Common myeloid progenitor, CD34-positive (primary cell): ENCODE data around the gene CPLX4.

Source experiments
- CTCF ChIA-PET: fragments of 350-600 bp; sonication (Branson Sonifier 250); formaldehyde crosslinking; loops from one replicate; lab custom pipeline; 2021; ENCODE audit warnings: antibody characterized with exemption; lab: Charles Lee
- POLR2A ChIA-PET: fragments of 350-600 bp; sonication (Branson Sonifier 250); formaldehyde crosslinking; loops from one replicate; lab custom pipeline; 2021; ENCODE audit warnings: antibody characterized with exemption; lab: Charles Lee
- DNase-seq, 3 donors: peaks; one replicate each; pipeline versions ENCODE4 v3.0.0 to v3.0.0-alpha.2; 2013
- H3K27ac ChIP-seq, 2 experiments: 1 replicate in 1 of 2; 2 replicates in 1 of 2; pipeline ENCODE4 v1.7.0; 2013; ENCODE audit warnings: inconsistent platforms in 2 of 2, low read length in 2 of 2, mild to moderate bottlenecking in 2 of 2, low read depth in 1 of 2, moderate library complexity in 1 of 2; ENCODE audit not compliant: severe bottlenecking in 2 of 2, insufficient read depth in 1 of 2, poor library complexity in 1 of 2
- H3K27me3 ChIP-seq, 5 experiments: replicated peaks in 2 of 5; 1 replicate in 3 of 5; 2 replicates in 2 of 5; pipeline versions ENCODE4 v1.6.1 to v1.7.0; 2013; ENCODE audit warnings: low read length in 4 of 5, mild to moderate bottlenecking in 2 of 5, moderate library complexity in 2 of 5, inconsistent platforms in 1 of 5; ENCODE audit not compliant: insufficient read depth in 5 of 5, control insufficient read depth in 4 of 5
- H3K36me3 ChIP-seq, 4 experiments: 1 replicate in 2 of 4; 2 replicates in 2 of 4; pipeline versions ENCODE4 v1.6.1 to v1.7.0; 2013; ENCODE audit warnings: low read length in 3 of 4, control low read depth in 1 of 4, mild to moderate bottlenecking in 1 of 4; ENCODE audit not compliant: control insufficient read depth in 4 of 4, insufficient read depth in 4 of 4
- H3K4me1 ChIP-seq, 4 experiments: 1 replicate in 3 of 4; 2 replicates in 1 of 4; pipeline versions ENCODE4 v1.6.1 to v1.7.1; 2013; ENCODE audit warnings: low read length in 3 of 4, mild to moderate bottlenecking in 3 of 4, control low read depth in 1 of 4, inconsistent platforms in 1 of 4, moderate library complexity in 1 of 4; ENCODE audit not compliant: control insufficient read depth in 4 of 4, insufficient read depth in 4 of 4; ENCODE audit errors: control extremely low read depth in 1 of 4
- H3K4me3 ChIP-seq, 7 experiments: 1 replicate in 4 of 7; 2 replicates in 3 of 7; pipeline versions ENCODE4 v1.5.1 to v1.7.0; 2013; ENCODE audit warnings: mild to moderate bottlenecking in 7 of 7, low read length in 6 of 7, moderate library complexity in 6 of 7, inconsistent platforms in 2 of 7, low read depth in 2 of 7, control low read depth in 1 of 7; ENCODE audit not compliant: insufficient read depth in 4 of 7, control insufficient read depth in 1 of 7; ENCODE audit errors: extremely low read depth in 1 of 7
- H3K9me3 ChIP-seq, 5 experiments: 1 replicate in 4 of 5; 2 replicates in 1 of 5; pipeline versions ENCODE4 v1.6.1 to v1.7.1; 2013; ENCODE audit warnings: low read length in 4 of 5, mild to moderate bottlenecking in 2 of 5, inconsistent platforms in 1 of 5, low read depth in 1 of 5, moderate library complexity in 1 of 5; ENCODE audit not compliant: control insufficient read depth in 4 of 5, insufficient read depth in 2 of 5; ENCODE audit errors: control extremely low read depth in 1 of 5
- WGBS: methylation state at CpG from one replicate; pipeline ENCODE4 v1.1.5; 2013; ENCODE audit not compliant: insufficient coverage; 5-methylcytosine and 5-hydroxymethylcytosine counted together

Gene CPLX4

DNA sequence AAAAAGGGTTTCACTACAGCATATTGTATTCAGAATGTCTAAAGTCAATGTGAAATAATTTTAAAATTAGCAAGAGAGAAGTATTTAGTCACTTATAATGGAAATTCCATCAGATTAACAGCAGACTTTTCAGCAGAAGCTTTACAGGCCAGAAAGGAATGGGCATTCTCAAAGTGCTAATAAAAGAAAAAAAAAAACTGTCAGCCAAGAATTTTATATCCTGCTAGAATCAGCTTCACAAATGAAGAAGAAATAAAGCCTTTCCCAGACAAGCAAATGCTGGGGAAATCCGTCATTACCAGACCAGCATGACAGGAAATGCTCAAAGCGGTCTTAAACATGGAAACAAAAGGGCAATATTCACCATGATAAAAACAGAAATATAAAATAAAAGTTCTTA is 21.9 kb upstream of the CPLX4 start:
- WGBS = no CpG with 5 or more reads among the region's 2 CpGs
- Histone ChIP-seq H3K9me3 (peaks cover 3 to 48% (median 8%) of the 10 kb centered on the region in 5 experiments), H3K27ac (no peak overlapping the region), H3K4me1 (no peaks in the 10 kb centered on the region), H3K4me3 (no peak overlapping the region), H3K27me3 (no peaks in the 10 kb centered on the region), H3K36me3 (peaks cover 42 to 96% (median 61%) of the 10 kb centered on the region in 4 experiments)
- DNase-seq = peak in 2 of 3 donors; percentile 45 to 51
- ChIA-PET POLR2A (interaction anchor here (1.2 kb wide), 1 partner anchor 19 kb away, joined by 3 read pairs; the partner anchor contains the start of gene LMAN1), CTCF (interaction anchor here (1.0 to 7.5 kb wide), 2 partner anchors 13 to 31 kb away, joined by 3 to 34 read pairs; no protein-coding TSS in a partner anchor)

DNA sequence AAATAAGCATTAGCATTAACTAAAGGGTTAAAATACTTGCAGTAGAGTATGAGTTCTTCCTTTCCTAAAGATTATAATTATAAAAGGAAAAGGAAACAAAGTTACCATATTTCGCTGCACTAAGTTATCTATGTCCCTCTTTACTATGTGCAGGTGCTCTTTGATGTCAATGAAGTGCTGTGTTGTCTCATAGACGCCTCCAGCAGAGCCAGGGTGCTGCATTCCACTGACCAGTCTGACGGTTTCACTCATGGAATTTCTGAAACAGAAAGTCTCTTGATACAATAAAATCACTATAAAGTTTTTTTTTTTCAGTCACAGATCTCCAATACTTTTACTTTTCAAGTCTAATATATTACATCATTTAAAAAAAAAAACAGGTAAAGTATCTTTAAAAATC is 14.5 kb upstream of the CPLX4 start:
- CTCF ChIA-PET = interaction anchor here (7.5 kb wide), 1 partner anchor 20 kb away, joined by 34 read pairs; no protein-coding TSS in a partner anchor
- no peaks in the 10 kb centered on the region for H3K9me3 ChIP-seq
- H3K27me3 ChIP-seq = no peaks in the 10 kb centered on the region
- H3K4me3 ChIP-seq = no peak overlapping the region
- DNase-seq = no peak
- H3K4me1 ChIP-seq = no peaks in the 10 kb centered on the region
- WGBS = no CpG with 5 or more reads among the region's 3 CpGs
- H3K36me3 ChIP-seq = peaks cover 26 to 83% (median 50%) of the 10 kb centered on the region in 4 experiments
- no peak overlapping the region for H3K27ac ChIP-seq
- POLR2A ChIA-PET = no interaction called here

DNA sequence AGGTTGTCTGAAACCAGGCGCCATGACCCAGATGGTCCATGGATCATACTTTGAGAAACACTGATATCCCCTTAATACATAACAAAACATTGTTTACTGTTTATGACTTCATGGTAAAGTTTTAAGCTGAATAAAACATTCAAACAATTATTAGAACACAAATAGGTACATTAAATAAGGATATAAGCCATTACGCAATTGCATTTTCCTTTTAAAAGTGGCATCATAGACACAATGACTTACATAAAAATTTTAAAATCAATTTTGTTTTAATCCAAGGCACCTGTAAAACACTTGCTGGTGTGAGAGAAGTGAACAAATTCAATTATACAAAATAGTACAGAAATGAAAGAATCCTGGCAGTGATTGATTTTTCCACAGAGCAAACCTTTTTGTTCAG is 10.2 kb upstream of the CPLX4 start:
- H3K4me3 ChIP-seq = no peak overlapping the region
- no peak for DNase-seq
- no CpG with 5 or more reads among the region's 2 CpGs for WGBS
- H3K4me1 ChIP-seq = no peaks in the 10 kb centered on the region
- peaks cover 27 to 64% (median 40%) of the 10 kb centered on the region in 4 experiments for H3K36me3 ChIP-seq
- ChIA-PET CTCF (interaction anchor here (1.7 kb wide), 1 partner anchor 74 kb away, joined by 6 read pairs; no protein-coding TSS in a partner anchor), POLR2A (no interaction called here)
- H3K9me3 ChIP-seq = no peaks in the 10 kb centered on the region
- H3K27me3 ChIP-seq = no peaks in the 10 kb centered on the region
- H3K27ac ChIP-seq = no peak overlapping the region

- WGBS = 29% methylated on average over 1 of the region's 1 CpG
- Histone ChIP-seq H3K27ac (no peak overlapping the region), H3K36me3 (peaks cover 19 to 39% (median 28%) of the 10 kb centered on the region in 4 experiments), H3K4me1 (no peaks in the 10 kb centered on the region), H3K9me3 (no peaks in the 10 kb centered on the region), H3K4me3 (no peak overlapping the region), H3K27me3 (no peaks in the 10 kb centered on the region)
- no peak for DNase-seq
- ChIA-PET CTCF (interaction anchor here (0.9 to 1.4 kb wide), 3 partner anchors 13 to 76 kb away, joined by 3 to 4 read pairs (median 4); no protein-coding TSS in a partner anchor), POLR2A (no interaction called here)
Measured at GRCh38 chr18:59325965-59326364, 7.5 kb upstream of the CPLX4 start.

DNA sequence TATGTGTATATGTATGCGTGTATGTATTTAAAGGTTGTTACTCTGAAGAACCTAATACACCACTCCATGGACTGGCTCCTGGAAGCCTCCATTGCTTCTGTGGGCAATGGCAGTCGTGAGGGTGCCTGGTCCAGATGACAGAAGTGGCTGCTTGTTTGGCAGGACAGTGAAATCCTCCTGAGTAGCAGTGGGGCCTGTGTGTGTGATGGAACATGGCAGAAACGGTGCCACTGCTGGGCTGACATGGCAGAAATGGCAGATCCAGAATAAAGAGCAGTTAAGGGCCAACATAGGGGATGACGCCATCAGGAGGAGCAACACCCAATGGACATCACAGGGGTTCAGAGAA is 6.1 kb upstream of the CPLX4 start:
- WGBS = 100% methylated on average over 3 of the region's 4 CpGs
- Histone ChIP-seq H3K27me3 (no peaks in the 10 kb centered on the region), H3K4me3 (no peak overlapping the region), H3K36me3 (peaks cover 13 to 31% (median 24%) of the 10 kb centered on the region in 4 experiments), H3K9me3 (no peaks in the 10 kb centered on the region), H3K27ac (no peak overlapping the region), H3K4me1 (no peaks in the 10 kb centered on the region)
- CTCF ChIA-PET = interaction anchor here (1.3 to 1.4 kb wide), 2 partner anchors 12 to 78 kb away, joined by 3 to 4 read pairs; no protein-coding TSS in a partner anchor
- no peak for DNase-seq
- POLR2A ChIA-PET = no interaction called here

GRCh38 chr18:59323931-59324622 is 5.6 kb upstream of the CPLX4 start:
- DNase-seq = no peak
- no peak overlapping the region for H3K4me3 ChIP-seq
- 92% methylated on average over 3 of the region's 7 CpGs for WGBS
- ChIA-PET CTCF (no interaction called here), POLR2A (no interaction called here)
- H3K9me3 ChIP-seq = no peaks in the 10 kb centered on the region
- H3K4me1 ChIP-seq = no peaks in the 10 kb centered on the region
- no peak overlapping the region for H3K27ac ChIP-seq
- H3K36me3 ChIP-seq = peaks cover 13 to 27% (median 21%) of the 10 kb centered on the region in 4 experiments
- H3K27me3 ChIP-seq = peaks cover 0 to 3% (median 0%) of the 10 kb centered on the region in 5 experiments

- Histone ChIP-seq H3K4me1 (peaks cover 0 to 9% (median 5%) of the 10 kb centered on the region in 4 experiments), H3K36me3 (no peaks in the 10 kb centered on the region), H3K27me3 (peaks cover 7 to 39% (median 19%) of the 10 kb centered on the region in 5 experiments), H3K9me3 (no peaks in the 10 kb centered on the region), H3K27ac (no peak overlapping the region), H3K4me3 (no peak overlapping the region)
- CTCF ChIA-PET = interaction anchor here (0.6 to 5.0 kb wide), 3 partner anchors 34 to 91 kb away, joined by 3 to 50 read pairs (median 3); no protein-coding TSS in a partner anchor
- WGBS = 89% methylated on average over 3 of the region's 7 CpGs
- no peak for DNase-seq
- POLR2A ChIA-PET = no interaction called here
Measured at GRCh38 chr18:59311631-59312030, 6.8 kb downstream of the CPLX4 start.
